SK-N-SH (cell line): ENCODE measurements around the gene HSD3B7. TPM values are rescaled to one million over a fixed set of nuclear protein-coding genes. Genes with fewer than 3 reads are reported as not detected.

ENCODE experiments used
- CTCF ChIA-PET: fragments of 300-600, 350-600 bp; formaldehyde crosslinking; extraction: SDS; loops from one replicate; lab custom pipeline; 2021; lab: Yijun Ruan, JAX
- POLR2A ChIA-PET: fragments of 350-600 bp; sonication (Branson Sonifier 250); formaldehyde crosslinking; extraction: SDS; loops from one replicate; lab custom pipeline; 2020; ENCODE audit warnings: antibody characterized with exemption, inconsistent platforms; lab: Yijun Ruan, JAX
- DNase-seq: peaks from one replicate; pipeline ENCODE4 v3.0.0; 2012
- H2AFZ ChIP-seq: fragments of 200-600 bp; sonication (generic); 2 replicates; pipeline ENCODE4 v1.8.1; 2016; ENCODE audit warnings: antibody characterized with exemption, mild to moderate bottlenecking, low read depth
- H3F3A ChIP-seq: fragments of 200-600 bp; sonication (generic); replicated peaks from 2 replicates; pipeline ENCODE3; 2016; ENCODE audit warnings: antibody characterized with exemption, mild to moderate bottlenecking; ENCODE audit not compliant: insufficient read depth
- H3K27ac ChIP-seq, 2 experiments: fragments of 200-500 bp in 1 of 2; fragments of 200-600 bp in 1 of 2; sonication (Bioruptor generic) in 1 of 2; sonication (generic), shearing (Covaris generic) in 1 of 2; 2 replicates each; pipeline versions ENCODE4 v1.5.1 to v1.6.1; 2014 to 2016; ENCODE audit warnings: low read depth in 2 of 2, inconsistent platforms in 1 of 2, low read length in 1 of 2, mild to moderate bottlenecking in 1 of 2, mixed read lengths in 1 of 2
- H3K27me3 ChIP-seq: fragments of 200-600 bp; sonication (generic), shearing (Covaris generic); 2 replicates; pipeline ENCODE4 v1.6.1; 2016; ENCODE audit warnings: mixed run types; ENCODE audit not compliant: insufficient read depth
- H3K36me3 ChIP-seq, 2 experiments: fragments of 200-500 bp in 1 of 2; fragments of 200-600 bp in 1 of 2; sonication (Bioruptor generic) in 1 of 2; sonication (generic) in 1 of 2; replicated peaks in 1 of 2; 2 replicates each; pipeline versions ENCODE3 to v1.5.1; 2014 to 2016; ENCODE audit warnings: low read length in 1 of 2, mild to moderate bottlenecking in 1 of 2; ENCODE audit not compliant: insufficient read depth in 2 of 2, control insufficient read depth in 1 of 2
- H3K4me1 ChIP-seq, 2 experiments: fragments of 200-500 bp in 1 of 2; fragments of 200-600 bp in 1 of 2; sonication (Bioruptor generic) in 1 of 2; sonication (generic), shearing (Covaris generic) in 1 of 2; 2 replicates each; pipeline versions ENCODE4 v1.5.1 to v1.6.1; 2014 to 2016; ENCODE audit warnings: low read depth in 1 of 2, low read length in 1 of 2, mixed run types in 1 of 2; ENCODE audit not compliant: insufficient read depth in 2 of 2, control insufficient read depth in 1 of 2
- H3K4me2 ChIP-seq: fragments of 200-600 bp; sonication (generic), shearing (Covaris generic); 2 replicates; pipeline ENCODE4 v1.6.1; 2017; ENCODE audit warnings: mixed run types
- H3K4me3 ChIP-seq, 2 experiments: fragments of 200-500 bp in 1 of 2; fragments of 200-600 bp in 1 of 2; sonication (Bioruptor generic) in 1 of 2; sonication (generic), shearing (Covaris generic) in 1 of 2; 2 replicates each; pipeline versions ENCODE4 v1.5.1 to v1.8.1; 2014 to 2016; ENCODE audit warnings: low read depth in 2 of 2, inconsistent platforms in 1 of 2, low read length in 1 of 2, mild to moderate bottlenecking in 1 of 2, mixed read lengths in 1 of 2, moderate library complexity in 1 of 2
- H3K79me2 ChIP-seq: fragments of 200-600 bp; sonication (generic); 2 replicates; pipeline ENCODE4 v1.8.1; 2017; ENCODE audit warnings: mild to moderate bottlenecking; ENCODE audit not compliant: insufficient read depth
- H3K9ac ChIP-seq: fragments of 200-600 bp; sonication (generic); 2 replicates; pipeline ENCODE4 v1.6.1; 2017; ENCODE audit warnings: mixed run types
- H3K9me2 ChIP-seq: fragments of 200-600 bp; sonication (generic); 2 replicates; pipeline ENCODE4 v1.6.1; 2017; ENCODE audit warnings: mixed run types
- H3K9me3 ChIP-seq: fragments of 200-600 bp; sonication (generic); 2 replicates; pipeline ENCODE4 v1.6.1; 2017; ENCODE audit warnings: mixed run types, mild to moderate bottlenecking, moderate library complexity
- H4K20me1 ChIP-seq: fragments of 200-600 bp; sonication (generic); 2 replicates; pipeline ENCODE4 v1.6.1; 2017; ENCODE audit warnings: mild to moderate bottlenecking, mixed run types; ENCODE audit not compliant: insufficient read depth
- CHD2 ChIP-seq: fragments of 150-350 bp; IDR thresholded peaks from 2 replicates; pipeline ENCODE4 v1.6.1; 2018; ENCODE audit warnings: low read length; ENCODE audit not compliant: partially characterized antibody
- CTCF ChIP-seq: fragments of 200-600 bp; sonication (generic); IDR thresholded peaks from 2 replicates; pipeline ENCODE4 v1.6.1; 2017; ENCODE audit warnings: antibody characterized with exemption, mild to moderate bottlenecking, moderate library complexity
- FOXJ3 ChIP-seq: sonication (generic); formaldehyde crosslinking; IDR thresholded peaks from 2 replicates; pipeline ENCODE4 v1.5.1; 2020; ENCODE audit warnings: mild to moderate bottlenecking, missing genetic modification reagents
- FOXM1 ChIP-seq: IDR thresholded peaks from 2 replicates; pipeline ENCODE4 v1.4.0; 2012; ENCODE audit warnings: low read depth, mild to moderate bottlenecking
- GABPA ChIP-seq: IDR thresholded peaks from 2 replicates; pipeline ENCODE4 v1.4.0; 2012; ENCODE audit warnings: low read depth, mild to moderate bottlenecking
- JUND ChIP-seq: IDR thresholded peaks from 2 replicates; pipeline ENCODE4 v1.4.0; 2012
- MAX ChIP-seq: IDR thresholded peaks from 2 replicates; pipeline ENCODE4 v1.4.0; 2012; ENCODE audit warnings: low read depth
- MXI1 ChIP-seq: IDR thresholded peaks from 2 replicates; pipeline ENCODE4 v1.6.1; 2012; ENCODE audit warnings: mild to moderate bottlenecking, low read depth, low read length, improper control_type of control experiment
- NRF1 ChIP-seq: IDR thresholded peaks from 2 replicates; pipeline ENCODE4 v1.6.1; 2012; ENCODE audit warnings: low read depth, mild to moderate bottlenecking, low read length
- PBX3 ChIP-seq: IDR thresholded peaks from 2 replicates; pipeline ENCODE4; 2012
- POLR2AphosphoS5 ChIP-seq: IDR thresholded peaks from 2 replicates; pipeline ENCODE4 v1.6.1; 2012; ENCODE audit warnings: low read depth, low read length
- RAD21 ChIP-seq: IDR thresholded peaks from 2 replicates; pipeline ENCODE4 v1.6.1; 2012; ENCODE audit warnings: mild to moderate bottlenecking, low read length
- RCOR1 ChIP-seq: fragments of 150-350 bp; IDR thresholded peaks from 2 replicates; pipeline ENCODE4 v1.6.1; 2017; ENCODE audit warnings: antibody characterized with exemption, low read length
- RFX5 ChIP-seq: IDR thresholded peaks from 2 replicates; pipeline ENCODE4 v1.6.1; 2012; ENCODE audit warnings: mild to moderate bottlenecking, improper control_type of control experiment, low read length
- SMC3 ChIP-seq: IDR thresholded peaks from 2 replicates; pipeline ENCODE4 v1.6.1; 2012; ENCODE audit warnings: low read depth, low read length, improper control_type of control experiment
- TCF12 ChIP-seq: IDR thresholded peaks from 2 replicates; pipeline ENCODE4 v1.4.0; 2012
- TEAD4 ChIP-seq: IDR thresholded peaks from 2 replicates; pipeline ENCODE4 v1.4.0; 2012; ENCODE audit warnings: mild to moderate bottlenecking, borderline replicate concordance; ENCODE audit not compliant: insufficient read depth
- YY1 ChIP-seq: IDR thresholded peaks from 2 replicates; pipeline ENCODE4 v1.4.0; 2012; ENCODE audit warnings: low read depth, mild to moderate bottlenecking
- ZBTB33 ChIP-seq: IDR thresholded peaks from 2 replicates; pipeline ENCODE4 v1.4.0; 2012; ENCODE audit warnings: low read depth, borderline replicate concordance
- WGBS: methylation state at CpG from one replicate; pipeline ENCODE4 v1.1.6; 2017; ENCODE audit warnings: low lambda C conversion rate; 5-methylcytosine and 5-hydroxymethylcytosine counted together
- polyA plus RNA-seq, 3 experiments: library from polyadenylated mRNA; depleted of rRNA; stranded (reverse); fragments of >200 nt; gene quantifications; 2 replicates each; pipeline ENCODE4 v1.2.3, GENCODE V29; 2012

The HSD3B7 gene
- polyA plus RNA-seq, 1 of the 3 experiments (the other 2 are of a cell fraction), result 12.2 TPM

- no peak overlapping the region for H3K27ac ChIP-seq
- POLR2A ChIA-PET, result interaction anchor here (0.8 to 1.4 kb wide), 2 partner anchors 10 to 159 kb away, joined by 3 read pairs; no protein-coding TSS in a partner anchor
- peaks cover 5 to 8% of the 10 kb centered on the region in 2 experiments; a peak in 2 of 4 replicates for H3K4me1 ChIP-seq
- H3K9me3 ChIP-seq, result no peaks in the 10 kb centered on the region
- H3F3A ChIP-seq, result peaks cover 5% of the 10 kb centered on the region
- H2AFZ ChIP-seq, result no peak overlapping the region
- H3K79me2 ChIP-seq, result no peaks in the 10 kb centered on the region
- no peak overlapping the region for H3K4me2 ChIP-seq
- H3K27me3 ChIP-seq, result no peaks in the 10 kb centered on the region
- H3K36me3 ChIP-seq, result peaks cover 0 to 30% of the 10 kb centered on the region in 2 experiments
- 84% methylated on average over 12 of the region's 25 CpGs for WGBS
- no peak for DNase-seq
- TF ChIP-seq TEAD4 (no peak), NRF1 (no peak), RFX5 (no peak), YY1 (no peak), RCOR1 (no peak), MXI1 (no peak), CTCF (no peak), RAD21 (no peak), PBX3 (no peak), GABPA (no peak), POLR2AphosphoS5 (no peak), SMC3 (no peak)
- H4K20me1 ChIP-seq, result no peaks in the 10 kb centered on the region
- no peak overlapping the region for H3K9ac ChIP-seq
- H3K4me3 ChIP-seq, result no peak overlapping the region
- H3K9me2 ChIP-seq, result no peaks in the 10 kb centered on the region
- CTCF ChIA-PET, result interaction anchor here (0.8 to 5.3 kb wide), 11 partner anchors 11 to 885 kb away, joined by 3 to 38 read pairs (median 4); partner anchors contain the start of gene ZNF843
Observed at GRCh38 chr16:30983289-30983889, 1.6 kb upstream of the HSD3B7 start.

- ChIA-PET POLR2A (interaction anchor here (0.6 to 1.5 kb wide), 5 partner anchors 10 to 196 kb away, joined by 3 to 7 read pairs (median 4); partner anchors contain the start of genes FUS, ZNF646 and ZNF668), CTCF (interaction anchor here (0.5 to 5.3 kb wide), 57 partner anchors 8 to 886 kb away, joined by 3 to 38 read pairs (median 4); partner anchors contain the start of genes FUS, STX4, ZNF646 and ZNF668)
- Histone ChIP-seq H3K27me3 (no peaks in the 10 kb centered on the region), H3K4me2 (no peak overlapping the region), H4K20me1 (no peaks in the 10 kb centered on the region), H3K4me3 (no peak overlapping the region), H3F3A (peaks cover 5% of the 10 kb centered on the region), H3K9me3 (no peaks in the 10 kb centered on the region), H3K9ac (no peak overlapping the region), H2AFZ (no peak overlapping the region), H3K36me3 (peaks cover 0 to 26% of the 10 kb centered on the region in 2 experiments), H3K79me2 (no peaks in the 10 kb centered on the region), H3K27ac (no peak overlapping the region), H3K4me1 (peaks cover 5 to 8% of the 10 kb centered on the region in 2 experiments; a peak in 2 of 4 replicates), H3K9me2 (no peaks in the 10 kb centered on the region)
- DNase-seq, result no peak
- WGBS, result 94% methylated on average over 12 of the region's 14 CpGs
- TF ChIP-seq FOXM1 (no peak), GABPA (no peak), NRF1 (no peak), CHD2 (no peak), FOXJ3 (CRISPR knock-in tag) (no peak), TCF12 (no peak), MAX (no peak), ZBTB33 (no peak), JUND (no peak), RCOR1 (no peak)
Observed at GRCh38 chr16:30983898-30984610, 953 bp upstream of the HSD3B7 start.
